WERI-Rb-1 (cell line): ENCODE results near the gene EPB41L2.

ENCODE experiments used
- DNase-seq: peaks from one replicate; pipeline ENCODE4 v3.0.0-alpha.2; 2020
- H3K27ac ChIP-seq: fragments of 250-450 bp; sonication (Bioruptor Pico); 2 replicates; pipeline ENCODE4 v1.5.1; 2020; ENCODE audit warnings: mild to moderate bottlenecking, moderate library complexity
- H3K27me3 ChIP-seq: fragments of 250-450 bp; sonication (Bioruptor Pico); 2 replicates; pipeline ENCODE4 v1.5.1; 2021; ENCODE audit warnings: mild to moderate bottlenecking, low read depth, moderate library complexity; ENCODE audit not compliant: insufficient read depth, severe bottlenecking
- H3K36me3 ChIP-seq: fragments of 250-450 bp; sonication (Bioruptor Pico); 2 replicates; pipeline ENCODE4 v1.5.1; 2020; ENCODE audit warnings: mild to moderate bottlenecking, moderate library complexity
- H3K4me3 ChIP-seq: 2 replicates; pipeline ENCODE4 v1.5.1; 2011; ENCODE audit warnings: low read depth, mild to moderate bottlenecking, control low read depth, low read length
- H3K9me3 ChIP-seq: fragments of 250-450 bp; sonication (Bioruptor Pico); 2 replicates; pipeline ENCODE4 v1.5.1; 2021; ENCODE audit warnings: mild to moderate bottlenecking, moderate library complexity; ENCODE audit not compliant: severe bottlenecking
- TF ChIP-seq, protein P1 (sequence below): IDR thresholded peaks from 2 replicates; pipeline ENCODE4 v1.5.1; 2011; ENCODE audit warnings: low read depth, mild to moderate bottlenecking, control low read depth, inconsistent platforms, low read length

The EPB41L2 gene

GRCh38 chr6:130893277-130893676 is 169.8 kb downstream of the EPB41L2 start:
- H3K27ac ChIP-seq: no peak overlapping the region
- DNase-seq: no peak
- no peaks in the 10 kb centered on the region; the same call in 1 of the 2 replicates for H3K36me3 ChIP-seq
- H3K4me3 ChIP-seq: no peak overlapping the region
- TF ChIP-seq, protein P1, sequence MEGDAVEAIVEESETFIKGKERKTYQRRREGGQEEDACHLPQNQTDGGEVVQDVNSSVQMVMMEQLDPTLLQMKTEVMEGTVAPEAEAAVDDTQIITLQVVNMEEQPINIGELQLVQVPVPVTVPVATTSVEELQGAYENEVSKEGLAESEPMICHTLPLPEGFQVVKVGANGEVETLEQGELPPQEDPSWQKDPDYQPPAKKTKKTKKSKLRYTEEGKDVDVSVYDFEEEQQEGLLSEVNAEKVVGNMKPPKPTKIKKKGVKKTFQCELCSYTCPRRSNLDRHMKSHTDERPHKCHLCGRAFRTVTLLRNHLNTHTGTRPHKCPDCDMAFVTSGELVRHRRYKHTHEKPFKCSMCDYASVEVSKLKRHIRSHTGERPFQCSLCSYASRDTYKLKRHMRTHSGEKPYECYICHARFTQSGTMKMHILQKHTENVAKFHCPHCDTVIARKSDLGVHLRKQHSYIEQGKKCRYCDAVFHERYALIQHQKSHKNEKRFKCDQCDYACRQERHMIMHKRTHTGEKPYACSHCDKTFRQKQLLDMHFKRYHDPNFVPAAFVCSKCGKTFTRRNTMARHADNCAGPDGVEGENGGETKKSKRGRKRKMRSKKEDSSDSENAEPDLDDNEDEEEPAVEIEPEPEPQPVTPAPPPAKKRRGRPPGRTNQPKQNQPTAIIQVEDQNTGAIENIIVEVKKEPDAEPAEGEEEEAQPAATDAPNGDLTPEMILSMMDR: no peak
- H3K9me3 ChIP-seq: no peaks in the 10 kb centered on the region
- H3K27me3 ChIP-seq: no peaks in the 10 kb centered on the region

DNA sequence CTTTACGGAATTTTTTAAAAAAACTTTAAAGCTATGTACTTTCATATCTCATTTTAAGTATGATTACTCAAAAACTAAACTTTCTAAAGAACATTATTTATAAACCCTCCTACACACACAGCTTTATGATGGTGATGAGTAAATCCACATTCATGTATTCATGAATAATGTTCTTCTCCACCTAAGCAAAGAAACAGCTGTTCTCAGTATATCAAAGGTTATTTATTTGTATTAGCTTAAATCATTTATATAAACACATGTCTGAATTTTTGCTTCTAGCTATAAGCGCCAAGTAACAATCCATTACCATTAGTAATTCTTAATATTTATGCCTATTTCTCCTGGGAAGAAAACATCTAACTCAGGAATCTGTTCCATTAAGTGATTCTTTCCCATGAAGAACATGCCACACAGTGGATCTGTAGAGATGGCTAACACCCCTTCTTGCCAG is 172.5 kb downstream of the EPB41L2 start:
- Histone ChIP-seq H3K27me3 (no peaks in the 10 kb centered on the region), H3K4me3 (no peak overlapping the region), H3K27ac (no peak overlapping the region), H3K36me3 (no peaks in the 10 kb centered on the region; the same call in 1 of the 2 replicates), H3K9me3 (no peaks in the 10 kb centered on the region)
- no peak for DNase-seq
- TF ChIP-seq, protein P1: no peak

- DNase-seq: no peak
- H3K36me3 ChIP-seq: no peaks in the 10 kb centered on the region; the same call in 1 of the 2 replicates
- H3K27me3 ChIP-seq: no peaks in the 10 kb centered on the region
- no peak overlapping the region for H3K4me3 ChIP-seq
- no peak overlapping the region for H3K27ac ChIP-seq
- H3K9me3 ChIP-seq: no peaks in the 10 kb centered on the region
- TF ChIP-seq, protein P1: no peak
Observed at GRCh38 chr6:130889423-130889822, 173.6 kb downstream of the EPB41L2 start.

GRCh38 chr6:130888246-130888645 is 174.8 kb downstream of the EPB41L2 start:
- DNase-seq: no peak
- Histone ChIP-seq H3K27me3 (no peaks in the 10 kb centered on the region), H3K27ac (no peak overlapping the region), H3K36me3 (no peaks in the 10 kb centered on the region), H3K4me3 (no peak overlapping the region), H3K9me3 (no peaks in the 10 kb centered on the region)
- TF ChIP-seq, protein P1: no peak

DNA sequence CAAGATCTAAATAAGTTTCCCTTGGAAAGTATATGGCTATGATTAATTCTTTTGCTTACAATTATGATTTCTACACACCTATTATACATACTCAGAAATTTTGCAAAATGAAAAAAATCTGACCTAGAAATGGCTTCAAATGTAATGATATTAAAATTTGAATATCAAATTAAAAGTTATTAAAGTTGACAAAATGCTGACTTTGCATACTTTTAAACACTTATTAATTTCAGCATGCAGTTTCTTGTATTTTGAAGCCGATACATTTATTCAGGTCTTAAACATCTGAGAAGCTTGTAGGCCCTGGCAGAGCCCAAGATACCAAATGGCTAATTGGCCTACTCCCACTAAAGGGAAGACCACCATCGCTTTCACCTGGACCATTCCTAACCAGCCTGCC is 176.1 kb downstream of the EPB41L2 start:
- DNase-seq: no peak
- Histone ChIP-seq H3K9me3 (no peaks in the 10 kb centered on the region), H3K27ac (no peak overlapping the region), H3K36me3 (no peaks in the 10 kb centered on the region), H3K27me3 (no peaks in the 10 kb centered on the region), H3K4me3 (no peak overlapping the region)
- TF ChIP-seq, protein P1: no peak
